NCI-H748 (cell line): ENCODE measurements around the gene TDO2.

Source experiments
- DNase-seq: peaks from one replicate; lab custom pipeline; 2025; ENCODE audit not compliant: unreplicated experiment; lab: John Stamatoyannopoulos, UW

Gene TDO2

DNA sequence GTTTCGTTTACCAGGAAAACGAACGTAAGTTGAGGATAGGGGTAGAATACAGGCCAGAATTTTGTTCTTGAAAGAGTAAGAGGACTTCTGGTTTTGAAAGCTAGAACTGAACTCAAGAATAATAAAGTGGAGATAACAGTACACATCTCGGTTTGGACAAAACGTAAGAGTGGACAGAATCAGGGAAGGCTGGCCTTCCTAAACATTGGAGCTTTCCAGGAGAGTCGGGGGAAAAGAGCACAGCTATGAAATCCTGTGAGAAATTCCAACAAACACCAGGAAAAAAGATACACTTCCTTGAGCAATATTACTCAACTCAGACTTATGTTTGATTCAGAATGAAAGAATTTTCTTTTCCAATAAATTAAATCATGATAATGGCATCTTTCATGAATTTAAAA lies 49.0 kb downstream of the TDO2 start:
- DNase-seq: no peak

DNA sequence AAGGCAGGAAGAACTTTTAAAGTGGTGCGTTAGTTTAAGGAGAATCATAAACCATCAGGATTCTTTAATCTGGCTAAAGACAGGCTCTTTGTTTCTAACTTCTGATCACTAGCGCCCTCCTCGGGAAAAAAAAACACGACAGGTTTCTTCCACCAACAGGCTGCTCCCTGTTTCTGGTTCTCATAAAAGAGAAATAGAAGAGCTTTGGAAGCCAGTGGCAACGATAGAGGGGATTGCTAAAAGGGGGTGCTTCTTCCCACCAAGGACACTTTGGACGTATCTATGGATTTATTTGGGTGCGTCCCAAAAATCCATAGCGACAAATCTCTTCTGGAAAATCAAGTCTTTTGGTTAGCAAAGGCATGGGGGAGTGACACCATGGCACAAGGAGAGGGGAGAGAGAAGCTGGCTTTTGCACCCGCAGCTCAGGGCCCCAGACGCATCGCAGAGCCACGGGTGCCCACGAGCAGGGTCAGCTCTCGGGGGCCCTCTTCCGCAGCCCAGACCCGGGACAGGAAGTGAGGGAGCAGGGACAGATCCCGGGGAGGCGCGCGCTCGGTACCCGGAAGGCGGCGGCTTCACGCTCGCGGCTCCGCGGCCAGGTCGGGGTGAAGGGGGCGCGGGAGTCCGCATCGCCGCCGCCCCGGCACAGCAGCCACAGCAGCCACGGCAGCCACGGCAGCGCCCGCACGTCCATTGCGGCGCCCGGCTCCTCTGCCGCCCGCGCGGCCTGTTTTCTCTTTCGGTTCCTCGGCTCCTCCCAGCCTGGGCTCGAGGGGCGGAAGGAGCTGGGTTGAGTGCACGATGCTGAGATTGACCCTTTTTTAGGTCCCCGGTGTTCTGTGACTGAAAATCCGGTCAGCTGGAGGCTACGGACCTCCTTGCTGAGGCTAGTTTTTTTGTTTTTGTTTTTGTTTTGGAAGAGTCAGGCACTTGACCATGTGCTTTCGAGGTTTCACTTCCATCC lies 49.9 kb downstream of the TDO2 start, which contains the start of gene CTSO:
Gene CTSO (minus strand): TSS at position 716 of the 967 bp plus-strand sequence. CDS start 19 bp downstream, at position 697.
- DNase-seq: peak; percentile 76

DNA sequence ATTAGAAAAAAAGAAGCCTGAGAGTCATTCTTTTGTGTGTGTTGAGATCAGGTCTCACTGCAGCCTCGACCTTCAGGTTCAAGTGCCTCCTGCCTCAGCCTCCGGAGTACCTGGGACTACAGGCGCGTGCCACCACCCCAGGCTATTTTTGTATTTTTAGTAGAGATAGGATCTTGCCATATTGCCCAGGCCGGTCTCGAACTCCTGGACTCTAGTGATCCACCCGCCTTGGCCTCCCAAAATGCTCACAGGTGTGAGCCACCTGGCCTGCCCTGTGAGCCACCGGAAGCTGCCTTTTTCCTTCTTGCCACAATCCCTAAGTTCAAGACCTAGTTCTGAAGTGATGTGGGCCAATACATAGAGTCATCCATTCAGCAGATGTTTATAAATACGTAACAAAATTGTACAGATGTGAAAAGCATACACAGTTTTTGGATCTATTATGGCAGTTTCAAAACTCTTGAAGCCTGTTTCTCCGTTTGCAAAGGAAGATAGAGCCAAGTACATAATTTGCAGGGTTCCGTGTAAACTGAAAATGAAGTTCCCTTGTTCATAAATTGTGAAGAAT lies 50.7 kb downstream of the TDO2 start:
- DNase-seq: no peak

- DNase-seq: no peak
Observed at GRCh38 chr4:155954939-155955338, 51.4 kb downstream of the TDO2 start.

GRCh38 chr4:155956461-155956860 lies 53.0 kb downstream of the TDO2 start:
- no peak for DNase-seq

GRCh38 chr4:155959417-155959816 lies 55.9 kb downstream of the TDO2 start:
- DNase-seq: no peak

DNA sequence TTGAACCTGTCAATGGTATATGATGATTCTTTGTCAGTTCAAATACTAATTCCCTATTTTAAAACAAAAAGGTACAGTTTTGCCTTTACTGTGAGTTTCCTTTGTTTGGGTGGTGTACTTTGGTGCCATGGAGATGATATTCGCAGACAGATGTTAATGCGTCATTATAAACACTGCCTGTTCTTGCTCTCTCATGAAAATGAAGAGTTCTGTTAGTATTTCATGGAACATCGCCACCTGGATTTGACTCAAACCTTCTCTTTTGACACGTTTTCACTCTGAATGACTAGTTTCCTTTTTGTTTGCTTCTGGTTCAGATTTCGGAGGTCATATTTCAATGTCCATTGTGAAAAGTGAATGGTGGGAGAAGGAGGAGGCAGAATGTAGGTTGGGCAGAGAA lies 57.0 kb downstream of the TDO2 start:
- DNase-seq: peak; percentile 79

GRCh38 chr4:155961575-155961974 lies 58.1 kb downstream of the TDO2 start:
- no peak for DNase-seq

- no peak for DNase-seq
Observed at GRCh38 chr4:155962767-155963166, 59.3 kb downstream of the TDO2 start.

GRCh38 chr4:155964016-155964891 lies 60.8 kb downstream of the TDO2 start:
- DNase-seq: no peak

GRCh38 chr4:155966171-155966570 lies 62.7 kb downstream of the TDO2 start:
- no peak for DNase-seq

DNA sequence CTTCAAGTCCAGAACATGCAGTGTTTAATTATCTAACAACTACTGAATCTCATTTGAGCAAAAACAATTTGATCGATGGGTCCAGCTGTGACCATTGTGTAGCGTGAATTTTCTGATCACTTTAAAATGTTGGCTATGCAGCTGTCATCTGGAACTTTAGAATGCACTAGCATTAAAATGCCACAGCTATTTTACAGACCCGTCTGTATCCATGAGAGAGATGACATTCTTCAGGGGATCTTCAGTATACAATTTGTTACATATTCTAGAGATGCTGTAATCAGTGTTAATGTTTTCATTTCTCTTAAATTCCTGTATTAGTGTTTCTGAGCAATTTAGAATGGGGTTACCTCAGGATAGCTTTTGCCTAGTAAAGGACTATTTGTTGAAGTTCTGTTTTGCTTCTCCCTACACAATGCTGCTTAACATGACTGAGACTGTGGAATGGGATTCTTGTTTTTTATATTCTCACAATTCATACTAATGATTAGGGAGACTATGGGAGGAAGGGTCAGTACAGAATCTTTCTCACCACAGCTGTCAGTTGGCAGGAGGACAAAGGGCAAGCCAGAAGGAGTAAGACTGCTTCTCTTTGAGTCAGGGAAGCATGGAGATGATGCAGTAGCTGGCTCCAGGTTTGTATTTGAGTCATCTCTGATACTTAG lies 63.4 kb downstream of the TDO2 start:
- DNase-seq: no peak
